A673 (cell line): ENCODE measurements around the gene MPV17L2. TPM values are rescaled to one million over a fixed set of nuclear protein-coding genes. Genes with fewer than 3 reads are reported as not detected.
A peak's percentile ranks its signal among the peaks of the same experiment; 100 is the strongest.

Experiments used
- BruUV-seq: library from RNA; stranded (reverse); fragments of 400-500 nt; replicated peaks from 2 replicates; lab custom pipeline; 2021; lab: Mats Ljungman, UMichigan
- CTCF ChIA-PET: fragments of 300-600 bp; sonication (Branson Sonifier 250); formaldehyde crosslinking; loops from one replicate; lab custom pipeline; 2022; ENCODE audit warnings: antibody characterized with exemption; lab: Charles Lee
- POLR2A ChIA-PET: fragments of 300-600 bp; sonication (Branson Sonifier 250); formaldehyde crosslinking; loops from one replicate; lab custom pipeline; 2022; ENCODE audit warnings: antibody characterized with exemption; ENCODE audit not compliant: low non-redundant PET; lab: Charles Lee
- DNase-seq: peaks from one replicate; pipeline ENCODE4 v3.0.0-alpha.2; 2015; ENCODE audit warnings: low spot score
- H3K27ac ChIP-seq: fragments of 200-600 bp; sonication (generic); 2 replicates; pipeline ENCODE4 v1.5.1; 2016; ENCODE audit warnings: mixed run types, low read depth, mild to moderate bottlenecking, mixed read lengths, antibody characterized with exemption, low read length; ENCODE audit not compliant: poor library complexity, severe bottlenecking
- H3K27me3 ChIP-seq: fragments of 200-600 bp; sonication (generic); replicated peaks from 2 replicates; pipeline ENCODE4 v1.6.1; 2017; ENCODE audit warnings: mixed run types, low read depth, mild to moderate bottlenecking, mixed read lengths, antibody characterized with exemption, low read length; ENCODE audit not compliant: insufficient read depth, poor library complexity
- H3K36me3 ChIP-seq: fragments of 200-600 bp; sonication (generic); 2 replicates; pipeline ENCODE4 v1.6.1; 2016; ENCODE audit warnings: mixed run types, mild to moderate bottlenecking, mixed read lengths, antibody characterized with exemption, low read length; ENCODE audit not compliant: insufficient read depth, poor library complexity, severe bottlenecking
- H3K4me1 ChIP-seq: fragments of 200-600 bp; sonication (generic); 2 replicates; pipeline ENCODE4 v1.6.1; 2017; ENCODE audit warnings: mixed run types, mild to moderate bottlenecking, mixed read lengths, antibody characterized with exemption, low read length; ENCODE audit not compliant: insufficient read depth, poor library complexity, severe bottlenecking
- H3K4me3 ChIP-seq: fragments of 200-600 bp; sonication (generic); 2 replicates; pipeline ENCODE4 v1.5.1; 2016; ENCODE audit warnings: low read depth, mixed run types, mild to moderate bottlenecking, mixed read lengths, low read length; ENCODE audit not compliant: poor library complexity, severe bottlenecking
- H3K9me3 ChIP-seq: fragments of 200-600 bp; sonication (generic); 2 replicates; pipeline ENCODE4 v1.6.1; 2016; ENCODE audit warnings: mixed run types, low read depth, mild to moderate bottlenecking, mixed read lengths, antibody characterized with exemption, low read length; ENCODE audit not compliant: poor library complexity, severe bottlenecking
- EZH2 ChIP-seq: fragments of 200-600 bp; sonication (generic); IDR thresholded peaks from 2 replicates; pipeline ENCODE4 v1.6.1; 2017; ENCODE audit warnings: borderline replicate concordance, low read depth, mild to moderate bottlenecking, mixed read lengths, antibody characterized with exemption, low read length; ENCODE audit not compliant: poor library complexity, severe bottlenecking
- intact Hi-C: fragments of 100-400 bp; cut with micrococcal nuclease; formaldehyde crosslinking; loops from one replicate; pipeline ENCODE4 v1.10.0; 2022; ENCODE audit not compliant: unreplicated experiment
- total RNA-seq: library from RNA; stranded (reverse); gene quantifications from 2 replicates; pipeline ENCODE4 v1.2.3, GENCODE V29; 2021
- TF ChIP-seq, protein P1 (sequence below): fragments of 300-800, 200-600 bp; sonication (generic); conservative IDR thresholded peaks from 2 replicates; pipeline ENCODE4 v1.5.1; 2017; ENCODE audit warnings: low read depth, mild to moderate bottlenecking, antibody characterized with exemption, low read length, moderate library complexity, mixed read lengths

MPV17L2 gene
- total RNA-seq, 1 experiment from 2014 or later: 20.2 TPM

DNA sequence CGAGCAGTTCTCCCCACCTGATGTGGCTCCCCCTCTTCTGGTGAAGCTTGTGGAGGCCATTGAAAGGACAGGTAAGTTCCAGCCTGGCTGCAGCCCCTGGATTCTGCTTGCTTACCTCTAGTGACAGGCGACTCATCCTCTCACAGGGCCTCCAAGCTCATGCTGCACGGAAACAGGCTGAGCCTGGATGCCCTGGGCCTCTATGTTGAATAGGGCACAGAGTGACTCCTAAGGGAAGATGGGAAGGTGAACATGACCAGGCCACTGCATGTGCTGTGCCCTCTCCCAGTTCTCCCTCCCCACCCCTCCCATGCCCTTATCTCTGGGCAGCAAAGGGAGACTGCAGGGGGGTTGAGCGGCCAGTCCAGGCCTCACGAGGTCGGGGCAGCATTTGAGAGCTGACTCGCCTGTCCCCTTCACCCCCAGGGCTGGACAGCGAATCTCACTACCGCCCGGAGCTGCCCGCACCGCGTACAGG is 32.5 kb upstream of the MPV17L2 start:
- Histone ChIP-seq H3K27ac (peak overlapping the region; percentile 65), H3K27me3 (no peaks in the 10 kb centered on the region), H3K4me3 (peak overlapping the region; percentile 35), H3K9me3 (no peaks in the 10 kb centered on the region), H3K4me1 (no peaks in the 10 kb centered on the region), H3K36me3 (peaks cover 27% of the 10 kb centered on the region)
- TF ChIP-seq, protein P1, sequence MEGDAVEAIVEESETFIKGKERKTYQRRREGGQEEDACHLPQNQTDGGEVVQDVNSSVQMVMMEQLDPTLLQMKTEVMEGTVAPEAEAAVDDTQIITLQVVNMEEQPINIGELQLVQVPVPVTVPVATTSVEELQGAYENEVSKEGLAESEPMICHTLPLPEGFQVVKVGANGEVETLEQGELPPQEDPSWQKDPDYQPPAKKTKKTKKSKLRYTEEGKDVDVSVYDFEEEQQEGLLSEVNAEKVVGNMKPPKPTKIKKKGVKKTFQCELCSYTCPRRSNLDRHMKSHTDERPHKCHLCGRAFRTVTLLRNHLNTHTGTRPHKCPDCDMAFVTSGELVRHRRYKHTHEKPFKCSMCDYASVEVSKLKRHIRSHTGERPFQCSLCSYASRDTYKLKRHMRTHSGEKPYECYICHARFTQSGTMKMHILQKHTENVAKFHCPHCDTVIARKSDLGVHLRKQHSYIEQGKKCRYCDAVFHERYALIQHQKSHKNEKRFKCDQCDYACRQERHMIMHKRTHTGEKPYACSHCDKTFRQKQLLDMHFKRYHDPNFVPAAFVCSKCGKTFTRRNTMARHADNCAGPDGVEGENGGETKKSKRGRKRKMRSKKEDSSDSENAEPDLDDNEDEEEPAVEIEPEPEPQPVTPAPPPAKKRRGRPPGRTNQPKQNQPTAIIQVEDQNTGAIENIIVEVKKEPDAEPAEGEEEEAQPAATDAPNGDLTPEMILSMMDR: no peak
- TF ChIP-seq EZH2: no peak
- ChIA-PET POLR2A (interaction anchor here (0.6 kb wide), 1 partner anchor 62 kb away, joined by 7 read pairs; no protein-coding TSS in a partner anchor), CTCF (interaction anchor here (0.6 to 1.7 kb wide), 3 partner anchors 16 to 250 kb away, joined by 3 to 11 read pairs (median 5); no protein-coding TSS in a partner anchor)
- intact Hi-C loops: no loop called here
- DNase-seq: no peak
- BruUV-seq: no TSS peak

DNA sequence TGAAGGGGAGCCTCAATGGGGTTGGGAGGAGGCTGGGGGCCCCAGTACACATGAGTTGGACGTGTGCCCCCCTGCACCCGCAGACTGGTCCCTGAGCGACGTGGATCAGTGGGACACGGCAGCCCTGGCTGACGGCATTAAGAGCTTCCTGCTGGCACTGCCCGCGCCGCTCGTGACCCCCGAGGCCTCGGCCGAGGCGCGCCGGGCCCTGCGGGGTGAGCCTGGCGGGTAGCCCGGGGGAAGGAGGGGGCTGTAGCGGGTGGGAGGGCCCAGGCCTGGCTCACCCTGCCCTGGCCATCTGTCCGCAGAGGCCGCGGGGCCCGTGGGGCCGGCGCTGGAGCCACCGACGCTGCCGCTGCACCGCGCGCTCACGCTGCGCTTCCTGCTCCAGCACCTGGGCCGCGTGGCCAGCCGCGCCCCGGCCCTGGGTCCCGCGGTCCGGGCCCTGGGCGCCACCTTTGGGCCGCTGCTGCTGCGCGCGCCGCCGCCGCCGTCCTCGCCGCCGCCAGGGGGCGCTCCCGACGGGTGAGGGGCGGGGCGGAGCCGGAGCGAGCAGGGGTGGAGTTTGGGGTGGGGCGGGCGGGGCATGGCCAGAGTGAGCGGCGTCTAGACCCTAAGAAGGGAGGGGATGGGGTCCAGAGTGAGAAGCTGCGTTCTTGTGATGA is 31.9 kb upstream of the MPV17L2 start:
- Histone ChIP-seq H3K4me1 (no peaks in the 10 kb centered on the region), H3K27ac (peak overlapping the region; percentile 65), H3K9me3 (no peaks in the 10 kb centered on the region), H3K36me3 (peaks cover 28% of the 10 kb centered on the region), H3K27me3 (no peaks in the 10 kb centered on the region), H3K4me3 (peak overlapping the region; percentile 35)
- CTCF ChIA-PET: interaction anchor here (0.6 to 1.7 kb wide), 6 partner anchors 8 to 249 kb away, joined by 3 to 11 read pairs (median 4); partner anchors contain the start of gene PIK3R2
- peak; percentile 66 for DNase-seq
- no TSS peak for BruUV-seq
- no peak for TF ChIP-seq EZH2
- TF ChIP-seq, protein P1: peak; percentile 31; the same call in 1 of the 2 replicates
- POLR2A ChIA-PET: no interaction called here
- intact Hi-C loops: no loop called here

DNA sequence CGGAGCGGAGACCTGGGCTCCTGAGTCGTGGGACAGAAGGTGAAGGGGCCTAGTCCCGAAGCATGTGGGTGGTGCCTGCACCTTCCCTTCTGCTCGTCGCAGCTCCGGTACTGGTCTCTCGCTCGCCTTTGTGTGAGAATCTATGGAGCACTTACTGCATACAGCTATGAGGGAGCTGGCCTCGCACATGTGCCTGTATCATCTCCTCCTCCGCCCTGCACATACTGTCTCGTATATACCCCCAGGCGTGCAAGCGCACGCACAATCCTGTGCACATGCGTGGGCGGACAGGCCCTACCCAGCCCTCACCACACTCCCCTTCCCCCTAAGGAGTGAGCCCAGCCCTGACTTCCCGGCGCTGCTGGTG is 31.4 kb upstream of the MPV17L2 start:
- peaks cover 24% of the 10 kb centered on the region for H3K36me3 ChIP-seq
- intact Hi-C loops: no loop called here
- H3K4me3 ChIP-seq: no peak overlapping the region
- H3K27ac ChIP-seq: no peak overlapping the region
- ChIA-PET POLR2A (no interaction called here), CTCF (interaction anchor here (0.6 to 1.7 kb wide), 5 partner anchors 9 to 249 kb away, joined by 3 to 6 read pairs (median 3); partner anchors contain the start of gene PIK3R2)
- H3K9me3 ChIP-seq: no peaks in the 10 kb centered on the region
- no peaks in the 10 kb centered on the region for H3K27me3 ChIP-seq
- H3K4me1 ChIP-seq: no peaks in the 10 kb centered on the region
- DNase-seq: no peak
- TF ChIP-seq, protein P1: no peak
- TF ChIP-seq EZH2: no peak
- BruUV-seq: no TSS peak
